Kidney tubule cell (primary cell): ENCODE results near the gene ITGAV.

Experiments
- DNase-seq: peaks from one replicate; pipeline ENCODE4 v3.0.0-alpha.2; 2018; ENCODE audit warnings: low spot score

The ITGAV gene

DNA sequence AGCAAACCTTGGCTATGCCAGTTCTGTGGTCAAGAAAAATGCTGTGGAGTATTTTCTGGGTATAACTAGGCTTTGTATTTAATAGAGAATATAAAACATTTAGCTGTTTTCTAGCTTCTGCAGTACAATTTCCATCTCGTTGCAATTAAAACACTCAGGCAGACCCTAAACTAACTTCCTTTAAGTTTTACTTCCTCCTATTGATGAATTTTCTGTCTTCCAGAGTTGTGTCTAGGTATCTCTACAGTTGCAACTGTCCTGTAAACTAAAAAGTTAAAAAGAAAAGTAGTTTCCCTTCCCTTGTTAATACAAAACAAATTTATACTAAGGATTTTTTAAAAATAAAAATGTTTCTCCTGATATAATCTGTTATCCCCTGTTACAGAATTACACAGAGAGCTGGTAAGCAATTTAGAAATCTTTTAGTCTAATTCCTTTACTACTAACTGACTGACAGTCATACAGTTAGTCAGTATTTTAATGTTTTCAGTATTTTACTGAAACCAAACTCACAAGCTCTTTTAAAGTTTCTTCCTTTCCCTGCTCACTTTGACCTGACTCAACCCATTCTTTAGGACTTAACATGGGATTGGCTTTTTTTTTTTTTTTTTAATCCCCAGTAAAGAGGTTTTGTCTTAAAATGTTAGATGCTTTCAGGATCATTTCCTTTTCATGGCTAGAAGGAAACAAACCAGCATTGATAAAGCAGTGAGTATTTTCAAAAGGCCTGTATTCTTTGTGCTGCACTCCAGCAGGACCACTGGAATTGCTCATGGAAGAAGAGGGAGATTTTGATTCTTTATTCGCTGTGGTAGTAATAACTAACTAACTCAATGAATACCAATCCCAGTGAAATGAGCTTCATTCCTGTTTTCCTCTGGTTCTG is 22.9 kb downstream of the ITGAV start:
- no peak for DNase-seq

DNA sequence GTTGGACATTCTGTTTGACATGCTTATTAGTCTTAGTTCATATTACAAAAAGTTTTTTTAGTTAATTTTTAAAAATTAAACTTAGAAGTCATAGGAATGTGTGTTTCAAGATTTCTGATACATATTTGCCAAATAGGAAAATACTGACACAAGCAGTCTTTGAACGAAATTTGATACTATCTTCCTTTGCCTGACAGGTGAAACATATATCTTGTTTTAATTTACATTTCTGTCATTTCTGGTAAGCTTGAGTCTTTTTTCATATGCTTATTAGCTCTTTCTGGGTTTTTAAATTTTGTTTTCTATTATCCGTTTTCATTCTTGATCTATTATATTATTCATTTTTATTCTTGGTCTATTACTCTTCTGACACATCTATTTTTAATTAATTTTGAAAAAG is 24.5 kb downstream of the ITGAV start:
- no peak for DNase-seq

GRCh38 chr2:186617148-186617547 is 27.3 kb downstream of the ITGAV start:
- no peak for DNase-seq

DNA sequence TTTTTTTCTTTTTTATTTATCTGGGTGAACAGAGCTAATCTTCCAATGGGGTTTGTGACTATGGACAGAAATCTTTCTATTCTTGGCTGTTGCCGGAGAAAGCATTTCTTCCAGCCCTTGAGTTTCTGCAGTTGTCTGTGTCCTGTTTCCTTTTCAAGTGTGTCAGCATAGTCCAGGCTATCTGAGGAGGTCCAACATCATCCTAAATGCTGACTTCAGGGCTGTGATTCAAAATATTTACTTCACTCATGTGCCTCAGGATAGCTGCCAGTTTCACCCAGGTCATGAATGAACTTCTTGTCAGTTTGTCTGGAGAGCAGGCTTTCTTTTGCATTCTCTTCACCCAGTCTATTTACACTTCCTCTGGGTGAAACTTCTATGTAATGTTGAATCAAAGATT is 27.9 kb downstream of the ITGAV start:
- DNase-seq: no peak

DNA sequence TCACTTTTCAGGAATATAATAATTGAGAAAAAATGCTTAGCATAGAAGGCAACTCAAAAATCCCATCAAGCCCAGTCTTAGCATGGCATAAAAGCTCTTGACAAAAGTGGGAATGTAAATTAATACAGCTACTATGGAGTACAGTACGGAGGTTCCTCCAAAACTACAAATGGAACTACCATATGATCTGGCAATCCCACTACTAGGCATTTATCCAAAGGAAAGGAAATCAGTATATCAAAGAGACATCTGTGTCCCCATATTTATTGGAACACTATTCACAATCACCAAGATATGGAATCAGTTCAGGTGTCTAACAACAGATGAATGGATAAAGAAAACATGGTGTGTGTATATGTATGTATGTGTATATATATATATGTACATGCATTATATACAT is 28.8 kb downstream of the ITGAV start:
- DNase-seq: no peak

DNA sequence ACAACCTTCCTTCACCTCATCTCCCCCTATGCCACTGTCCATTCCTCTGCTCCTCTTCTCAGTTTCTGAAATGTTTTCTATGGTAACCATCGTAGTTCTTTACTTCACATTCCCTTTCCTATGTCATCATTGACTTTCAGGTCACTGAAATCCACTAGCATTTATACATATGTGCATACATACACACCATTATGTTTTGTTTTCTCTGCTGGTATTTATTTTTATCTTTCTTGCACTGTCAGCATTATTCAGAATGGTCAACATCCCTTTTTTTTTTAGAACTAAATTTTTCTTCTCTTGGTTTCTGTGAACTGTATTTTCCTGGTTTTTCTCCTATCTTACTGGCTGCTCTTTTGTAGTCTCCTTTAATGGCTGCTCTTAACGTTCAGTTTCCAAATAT is 33.2 kb downstream of the ITGAV start:
- no peak for DNase-seq

DNA sequence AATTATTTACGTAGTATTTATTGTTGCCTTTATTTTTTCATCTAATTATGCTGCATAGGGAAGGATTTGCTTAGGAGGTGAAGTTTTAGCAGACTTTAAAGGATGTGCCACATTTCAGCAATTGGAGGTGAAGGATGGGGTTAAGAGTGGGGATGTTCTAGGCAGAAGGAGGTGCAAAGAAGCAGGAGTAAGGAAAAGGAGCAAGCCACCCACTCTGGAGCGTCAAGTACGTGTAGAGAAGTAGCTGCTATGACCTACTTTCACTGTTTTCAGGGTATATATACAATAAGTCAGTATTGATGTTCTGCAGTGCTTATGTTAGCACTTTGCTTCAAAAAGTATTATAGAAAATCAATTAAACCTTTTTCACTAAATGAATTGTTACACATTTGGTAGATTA is 34.4 kb downstream of the ITGAV start:
- DNase-seq: no peak

DNA sequence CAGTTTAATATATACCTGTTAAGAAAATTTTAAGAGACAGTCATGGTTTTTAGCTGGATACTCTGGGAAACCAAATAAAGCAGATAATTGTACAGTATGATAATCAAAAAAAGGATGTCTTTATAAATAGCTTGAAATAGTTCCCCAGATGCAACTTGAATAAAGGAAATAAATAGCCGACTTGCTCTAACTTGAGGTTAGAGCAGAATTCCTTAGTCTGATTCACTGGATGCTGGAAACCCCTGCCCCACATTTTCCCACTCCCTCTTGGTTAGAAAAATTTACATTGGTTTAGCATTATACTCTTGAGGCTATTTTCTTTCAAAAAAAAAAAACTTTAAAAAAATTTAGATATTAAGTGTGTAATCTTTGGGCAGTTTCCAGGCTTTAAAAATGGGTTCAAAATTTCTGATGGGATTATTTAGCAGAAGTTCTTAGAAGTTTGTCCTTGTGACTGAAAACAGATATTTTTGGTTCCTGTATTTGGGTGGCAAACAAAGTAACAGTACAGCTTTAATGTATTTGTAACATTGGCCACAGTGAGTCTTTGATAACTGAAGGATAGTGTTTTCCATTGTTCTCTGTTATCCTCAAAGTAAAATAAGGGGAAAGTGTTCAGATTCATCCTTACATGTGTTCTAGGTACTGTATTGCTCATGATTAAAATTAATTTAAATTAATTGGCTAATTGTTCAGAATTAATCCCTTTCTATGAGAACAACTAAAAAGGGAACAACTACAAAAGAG is 39.6 kb downstream of the ITGAV start:
- DNase-seq: no peak

GRCh38 chr2:186632417-186632816 is 42.6 kb downstream of the ITGAV start:
- DNase-seq: no peak

DNA sequence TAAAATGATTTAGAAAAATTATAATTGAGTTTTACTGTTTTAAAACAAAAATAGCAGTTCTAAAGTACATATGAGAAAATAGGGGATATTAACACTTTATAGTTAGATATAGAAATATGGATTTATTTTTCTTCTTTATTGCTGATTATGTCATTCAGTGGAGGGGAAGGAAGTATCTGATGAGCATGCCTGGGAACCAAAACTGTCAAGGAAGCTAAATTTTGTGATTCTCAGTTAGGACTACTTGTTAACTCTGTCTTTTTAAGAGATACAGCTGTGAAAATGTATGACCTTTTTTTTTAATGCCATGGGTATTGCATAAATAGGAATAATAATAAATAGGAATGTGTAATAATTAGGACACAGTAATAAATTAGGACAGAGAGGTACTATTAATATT is 44.8 kb downstream of the ITGAV start:
- no peak for DNase-seq

DNA sequence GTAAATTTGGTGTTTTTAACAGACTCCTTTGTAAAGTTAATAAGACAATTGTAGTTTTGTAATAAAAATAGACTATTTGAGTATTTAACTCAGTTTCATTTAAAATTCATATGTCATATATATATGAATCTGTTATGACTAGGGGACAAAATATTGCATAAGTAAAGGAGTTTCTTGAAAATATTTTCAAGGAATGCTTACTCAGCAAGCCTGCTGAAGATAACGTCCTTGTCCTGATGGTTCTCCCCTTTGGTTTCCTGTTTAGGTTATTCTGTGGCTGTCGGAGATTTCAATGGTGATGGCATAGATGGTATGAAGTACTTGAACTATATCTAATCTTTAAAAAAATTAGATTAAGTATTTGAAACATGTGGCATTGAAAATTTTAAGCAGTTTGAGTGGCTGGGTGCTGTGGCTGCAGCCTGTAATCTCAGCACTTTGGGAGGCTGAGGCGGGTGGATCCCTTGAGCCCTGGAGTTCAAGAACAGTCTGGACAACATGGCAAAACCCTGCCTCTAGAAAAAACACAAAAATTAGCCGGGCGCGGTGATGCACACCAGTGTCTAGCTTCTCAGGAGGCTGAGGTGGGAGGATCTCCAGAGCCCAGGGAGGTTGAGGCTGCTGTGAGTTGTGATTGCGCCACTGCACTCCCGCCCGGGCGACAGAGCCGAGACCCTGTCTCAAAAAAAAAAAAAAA is 47.1 kb downstream of the ITGAV start:
- no peak for DNase-seq

DNA sequence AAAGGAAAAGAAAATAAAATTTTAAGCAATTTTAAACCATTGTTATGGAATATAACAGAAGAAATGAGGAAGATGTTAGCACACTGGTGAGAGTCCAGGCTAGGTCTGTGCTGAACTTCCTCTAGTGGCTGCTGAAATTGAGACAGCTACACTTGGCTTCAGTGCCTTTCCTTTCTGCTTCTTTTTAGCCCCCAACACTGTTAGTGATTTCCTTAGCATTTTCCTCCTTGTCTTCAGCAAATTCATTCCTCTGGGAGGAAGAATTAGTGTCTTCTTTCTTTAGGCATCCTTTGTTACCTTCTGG is 47.6 kb downstream of the ITGAV start:
- no peak for DNase-seq

DNA sequence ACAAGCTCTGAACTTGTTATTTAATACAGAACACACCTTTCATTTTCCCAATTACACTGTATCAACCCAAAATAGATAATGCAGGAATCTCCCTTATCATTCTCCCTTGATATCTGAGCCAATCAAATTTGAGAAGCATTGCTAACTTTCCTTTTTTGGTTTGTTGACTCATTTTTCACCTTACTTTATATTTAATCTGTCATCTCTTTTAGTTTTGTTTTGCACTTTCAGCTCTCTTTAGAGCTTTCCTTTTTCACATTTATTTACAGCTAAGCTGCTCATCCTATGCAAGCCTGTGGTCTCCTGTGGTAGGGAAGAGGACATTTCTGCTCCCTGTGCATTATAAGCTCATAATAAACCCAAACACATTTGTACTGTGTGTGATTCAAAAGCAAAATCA is 50.1 kb downstream of the ITGAV start:
- no peak for DNase-seq

DNA sequence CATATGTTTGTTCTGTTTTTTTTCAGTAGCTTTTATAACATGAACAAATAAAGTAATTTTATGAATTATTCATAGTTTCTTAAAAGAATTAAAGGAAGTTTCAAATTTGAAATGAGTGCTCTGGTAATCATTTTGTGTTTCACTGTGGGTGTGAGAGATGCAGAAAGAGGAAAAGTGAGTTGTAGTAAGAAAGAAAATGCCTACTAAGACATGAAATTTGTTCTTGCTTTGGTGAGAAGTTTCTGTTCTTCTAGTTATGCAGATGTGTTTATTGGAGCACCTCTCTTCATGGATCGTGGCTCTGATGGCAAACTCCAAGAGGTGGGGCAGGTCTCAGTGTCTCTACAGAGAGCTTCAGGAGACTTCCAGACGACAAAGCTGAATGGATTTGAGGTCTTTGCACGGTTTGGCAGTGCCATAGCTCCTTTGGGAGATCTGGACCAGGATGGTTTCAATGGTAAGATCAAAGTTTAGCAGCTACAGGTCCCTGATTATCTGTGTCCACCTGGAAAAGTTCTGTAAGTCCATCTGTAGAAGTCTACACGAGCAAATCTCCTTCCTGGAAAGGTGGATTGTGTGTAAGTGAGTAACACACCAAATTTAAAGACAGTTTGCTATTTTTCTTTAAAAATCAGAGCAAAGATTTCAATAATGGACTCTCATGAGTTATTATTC is 51.4 kb downstream of the ITGAV start:
- no peak for DNase-seq

DNA sequence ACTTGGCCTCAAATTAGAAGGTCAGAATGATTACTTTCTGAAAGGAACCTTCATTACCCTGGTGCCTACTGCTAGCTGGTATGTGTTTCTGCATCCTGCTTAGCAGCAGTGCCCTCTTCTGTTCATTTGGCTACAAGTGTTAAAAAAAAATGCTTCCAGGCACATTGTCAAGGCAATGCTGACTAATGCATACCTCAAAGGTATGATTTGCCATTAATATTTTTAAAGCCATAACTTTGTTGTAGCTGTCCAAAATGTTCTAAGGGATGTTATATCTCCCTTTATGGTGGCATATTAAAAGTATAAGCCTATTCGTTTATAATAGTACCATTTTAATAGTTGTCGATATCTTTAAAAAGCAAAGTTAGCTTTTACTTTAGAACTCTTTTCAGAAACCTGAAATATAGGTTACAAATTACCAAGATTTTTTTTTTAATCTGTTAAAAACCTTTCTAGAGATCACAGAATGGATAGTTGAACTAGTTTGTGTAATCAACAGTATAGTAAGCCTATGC is 52.0 kb downstream of the ITGAV start:
- peak; percentile 80 for DNase-seq

GRCh38 chr2:186644791-186645190 is 54.9 kb downstream of the ITGAV start:
- DNase-seq: no peak

GRCh38 chr2:186645999-186646398 is 56.1 kb downstream of the ITGAV start:
- no peak for DNase-seq

- no peak for DNase-seq
Measured at GRCh38 chr2:186648130-186648529, 58.3 kb downstream of the ITGAV start.

- DNase-seq: no peak
Measured at GRCh38 chr2:186653511-186653910, 63.7 kb downstream of the ITGAV start.

DNA sequence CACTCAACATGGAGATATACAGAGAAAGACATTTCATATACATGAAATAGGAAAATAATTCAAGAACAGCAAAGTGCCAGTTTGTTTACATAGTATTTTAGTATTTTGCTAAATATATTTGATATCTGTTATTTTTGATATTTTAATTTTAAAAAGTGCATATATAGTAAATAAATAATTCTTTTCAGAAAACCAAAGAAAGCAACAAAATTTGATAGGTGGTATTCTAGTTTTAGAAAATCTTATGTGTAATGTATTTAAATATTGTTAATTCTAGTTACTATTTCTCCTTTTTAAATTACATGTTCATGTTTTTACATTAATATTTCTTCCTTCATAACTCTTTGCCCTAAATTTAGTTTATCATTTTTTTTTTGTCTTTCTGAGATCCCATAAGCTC is 69.5 kb downstream of the ITGAV start:
- DNase-seq: no peak

- no peak for DNase-seq
Measured at GRCh38 chr2:186664385-186665043, 74.7 kb downstream of the ITGAV start.

GRCh38 chr2:186669146-186669545 is 79.3 kb downstream of the ITGAV start:
- DNase-seq: no peak
